Right lobe of liver (tissue), 4 donors: Measurements from ENCODE around the gene UXS1.

ENCODE experiments used
- POLR2A ChIP-seq: fragments of 450-650 bp; IDR thresholded peaks from one replicate; pipeline ENCODE4 v1.6.1; 2017; ENCODE audit warnings: antibody characterized with exemption, mild to moderate bottlenecking
- TF ChIP-seq, protein P1 (sequence below), 4 donors: fragments of 200-600 bp in 3 of 4; fragments of 450-650 bp in 1 of 4; IDR thresholded peaks; one replicate each; pipeline versions ENCODE4 v1.5.1 to v1.8.0; 2016 to 2022; ENCODE audit warnings: antibody characterized with exemption in 4 of 4, mild to moderate bottlenecking in 2 of 4
- donor health status: DM: no; HTN: no; CAD: no.
- donor health status: DM: no; HTN: no; CAD: no.
- donor health status: DM: no; HTN: yes; CAD: no.

DNA sequence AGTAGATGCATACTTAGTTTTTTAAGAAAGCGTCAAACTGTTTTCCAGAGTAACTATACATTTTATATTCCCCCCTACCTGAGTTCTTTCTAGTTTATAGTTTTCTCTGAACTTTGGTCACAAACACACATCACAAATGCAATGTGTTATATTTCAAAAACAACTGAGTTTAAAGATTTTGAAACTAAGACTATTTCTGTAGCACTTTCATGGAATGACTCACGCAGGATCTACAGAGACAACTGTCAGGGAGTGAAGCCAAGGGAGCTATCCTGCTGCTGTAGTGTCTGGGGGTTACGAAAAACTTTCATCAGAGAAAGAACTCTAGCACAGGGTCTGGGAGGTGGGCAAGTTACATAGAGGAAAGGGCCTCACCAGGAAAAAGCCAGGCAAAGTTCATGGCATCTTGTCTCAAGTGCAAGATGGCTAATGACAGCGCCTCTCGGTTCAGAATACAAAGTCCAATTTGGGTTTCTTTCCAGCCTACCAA is 66.8 kb downstream of the UXS1 start:
- TF ChIP-seq, protein P1, sequence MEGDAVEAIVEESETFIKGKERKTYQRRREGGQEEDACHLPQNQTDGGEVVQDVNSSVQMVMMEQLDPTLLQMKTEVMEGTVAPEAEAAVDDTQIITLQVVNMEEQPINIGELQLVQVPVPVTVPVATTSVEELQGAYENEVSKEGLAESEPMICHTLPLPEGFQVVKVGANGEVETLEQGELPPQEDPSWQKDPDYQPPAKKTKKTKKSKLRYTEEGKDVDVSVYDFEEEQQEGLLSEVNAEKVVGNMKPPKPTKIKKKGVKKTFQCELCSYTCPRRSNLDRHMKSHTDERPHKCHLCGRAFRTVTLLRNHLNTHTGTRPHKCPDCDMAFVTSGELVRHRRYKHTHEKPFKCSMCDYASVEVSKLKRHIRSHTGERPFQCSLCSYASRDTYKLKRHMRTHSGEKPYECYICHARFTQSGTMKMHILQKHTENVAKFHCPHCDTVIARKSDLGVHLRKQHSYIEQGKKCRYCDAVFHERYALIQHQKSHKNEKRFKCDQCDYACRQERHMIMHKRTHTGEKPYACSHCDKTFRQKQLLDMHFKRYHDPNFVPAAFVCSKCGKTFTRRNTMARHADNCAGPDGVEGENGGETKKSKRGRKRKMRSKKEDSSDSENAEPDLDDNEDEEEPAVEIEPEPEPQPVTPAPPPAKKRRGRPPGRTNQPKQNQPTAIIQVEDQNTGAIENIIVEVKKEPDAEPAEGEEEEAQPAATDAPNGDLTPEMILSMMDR (IDR thresholded peaks at IDR 0.05), result no peak
- TF ChIP-seq POLR2A, result no peak
